Measurements from ENCODE around the gene PTPRB.

Gene PTPRB

GRCh38 chr12:70637303-70638085, at the start of gene PTPRB:
Gene PTPRB (minus strand): TSS chr12:70637429. CDS start chr12:70637395, 34 bp downstream.
- no peak for DNase-seq (ENCODE audit: low read depth)

- no peak for DNase-seq (ENCODE audit: low read depth)
Observed at GRCh38 chr12:70686907-70687306, 49.7 kb upstream of the PTPRB start.

DNA sequence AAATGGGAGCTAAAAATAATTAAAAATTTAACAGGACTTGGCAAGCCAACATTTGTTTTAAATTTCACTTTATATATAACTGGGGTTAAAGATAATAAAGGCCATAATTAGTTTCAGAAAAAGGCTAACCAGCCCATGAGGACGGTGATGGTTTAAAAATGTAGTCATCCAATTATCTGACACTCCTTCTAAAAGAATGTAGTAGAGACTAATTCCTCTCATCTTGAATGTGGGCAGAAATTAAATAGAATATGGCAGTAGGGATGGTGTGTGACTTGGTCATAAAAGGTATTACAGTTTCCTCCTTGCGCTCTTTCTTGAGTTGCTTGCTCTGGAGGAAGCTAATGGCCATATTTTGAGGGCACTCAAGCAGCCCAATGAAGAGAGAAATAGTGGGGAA, 49.1 kb upstream of the PTPRB start:
- DNase-seq (ENCODE audit: low read depth) = no peak

- DNase-seq (ENCODE audit: low read depth) = no peak
Observed at GRCh38 chr12:70683976-70684375, 46.7 kb upstream of the PTPRB start.

DNA sequence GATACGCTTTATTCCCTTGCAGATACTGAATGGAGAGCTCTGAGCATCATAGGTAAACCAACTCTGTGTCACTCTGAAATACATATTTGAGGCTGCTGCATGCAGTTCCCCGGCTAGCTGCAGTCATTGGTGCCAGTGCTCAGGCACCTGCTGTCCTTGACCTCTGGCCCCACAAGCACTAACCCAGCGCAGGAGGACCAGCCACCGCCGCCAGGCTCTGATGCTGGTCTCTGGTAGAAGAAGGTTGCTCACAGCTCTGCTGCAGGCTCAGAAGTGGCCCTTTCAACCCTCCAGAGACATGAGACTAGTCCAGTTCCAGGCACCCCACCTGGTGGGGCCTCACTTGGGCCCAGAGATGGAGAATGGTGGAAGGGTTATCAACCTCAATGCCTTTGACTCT, 34.5 kb upstream of the PTPRB start:
- no peak for DNase-seq (ENCODE audit: low read depth)

DNA sequence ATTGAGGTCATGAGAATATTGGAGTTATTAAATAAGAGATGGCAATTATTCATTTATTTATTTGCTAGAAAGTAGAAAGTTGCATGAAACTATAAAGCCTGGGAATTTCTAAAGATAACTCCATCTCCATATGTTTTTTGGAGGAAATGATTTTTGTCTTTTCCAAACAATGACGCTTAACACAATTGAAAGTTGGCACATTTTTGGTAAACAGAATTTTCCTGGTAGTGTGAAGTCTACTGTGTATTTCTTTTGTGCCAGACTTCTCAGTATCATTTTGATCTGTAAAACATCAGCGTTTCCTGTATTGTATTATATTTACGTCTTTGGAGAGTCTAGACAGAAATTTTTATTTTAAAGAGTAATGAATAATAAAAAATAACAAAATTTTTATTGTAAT, 33.7 kb upstream of the PTPRB start:
- DNase-seq (ENCODE audit: low read depth) = no peak

- DNase-seq (ENCODE audit: low read depth) = no peak
Observed at GRCh38 chr12:70667253-70667652, 30.0 kb upstream of the PTPRB start.

- DNase-seq (ENCODE audit: low read depth) = no peak
Observed at GRCh38 chr12:70666364-70666763, 29.1 kb upstream of the PTPRB start.

- DNase-seq (ENCODE audit: low read depth) = no peak
Observed at GRCh38 chr12:70664465-70664881, 27.2 kb upstream of the PTPRB start.

- no peak for DNase-seq (ENCODE audit: low read depth)
Observed at GRCh38 chr12:70663838-70664237, 26.6 kb upstream of the PTPRB start.

- DNase-seq (ENCODE audit: low read depth) = no peak
Observed at GRCh38 chr12:70661466-70662161, 24.4 kb upstream of the PTPRB start.

- DNase-seq (ENCODE audit: low read depth) = no peak
Observed at GRCh38 chr12:70660620-70661219, 23.5 kb upstream of the PTPRB start.

- DNase-seq (ENCODE audit: low read depth) = no peak
Observed at GRCh38 chr12:70660002-70660604, 22.9 kb upstream of the PTPRB start.

DNA sequence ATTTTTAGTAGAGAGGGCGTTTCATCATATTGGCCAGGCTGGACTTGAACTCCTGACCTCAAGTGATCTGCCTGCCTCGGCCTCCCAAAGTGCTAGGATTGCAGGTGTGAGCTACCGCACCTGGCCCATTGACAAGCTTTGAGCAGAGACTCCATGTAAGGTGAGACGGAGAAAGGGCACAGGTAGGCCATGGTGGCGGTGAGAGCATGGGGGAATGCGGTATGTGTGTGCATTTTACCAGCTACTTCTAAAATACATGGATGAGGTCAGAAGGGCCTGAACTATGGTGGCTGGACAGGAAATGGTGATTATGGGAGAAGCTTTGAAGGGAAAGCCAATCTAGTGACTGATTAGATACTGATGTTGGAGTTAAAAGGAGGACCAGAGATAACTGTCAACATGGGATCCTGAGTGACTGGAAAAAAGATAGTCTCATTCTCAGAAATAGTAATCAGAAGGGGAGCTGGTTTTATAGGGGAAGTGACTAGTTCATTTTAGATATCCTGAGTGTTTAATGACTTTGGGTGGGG, 21.9 kb upstream of the PTPRB start:
- DNase-seq (ENCODE audit: low read depth) = no peak

GRCh38 chr12:70657616-70658286, 20.5 kb upstream of the PTPRB start:
- DNase-seq (ENCODE audit: low read depth) = no peak

GRCh38 chr12:70652451-70652850, 15.2 kb upstream of the PTPRB start:
- DNase-seq (ENCODE audit: low read depth) = no peak

GRCh38 chr12:70648831-70649230, 11.6 kb upstream of the PTPRB start:
- no peak for DNase-seq (ENCODE audit: low read depth)

GRCh38 chr12:70648191-70648590, 11.0 kb upstream of the PTPRB start:
- no peak for DNase-seq (ENCODE audit: low read depth)

GRCh38 chr12:70646850-70647249, 9.6 kb upstream of the PTPRB start:
- DNase-seq (ENCODE audit: low read depth) = no peak

- no peak for DNase-seq (ENCODE audit: low read depth)
Observed at GRCh38 chr12:70645494-70646317, 8.5 kb upstream of the PTPRB start.

- no peak for DNase-seq (ENCODE audit: low read depth)
Observed at GRCh38 chr12:70644861-70645260, 7.6 kb upstream of the PTPRB start.

Data from activated gamma-delta T cell treated with anti-CD3 and anti-CD28 coated beads, Interleukin-2, amount 50 U/mL, for 16 hours (primary cell).